ENCODE data around the gene FAHD2A.

DNA sequence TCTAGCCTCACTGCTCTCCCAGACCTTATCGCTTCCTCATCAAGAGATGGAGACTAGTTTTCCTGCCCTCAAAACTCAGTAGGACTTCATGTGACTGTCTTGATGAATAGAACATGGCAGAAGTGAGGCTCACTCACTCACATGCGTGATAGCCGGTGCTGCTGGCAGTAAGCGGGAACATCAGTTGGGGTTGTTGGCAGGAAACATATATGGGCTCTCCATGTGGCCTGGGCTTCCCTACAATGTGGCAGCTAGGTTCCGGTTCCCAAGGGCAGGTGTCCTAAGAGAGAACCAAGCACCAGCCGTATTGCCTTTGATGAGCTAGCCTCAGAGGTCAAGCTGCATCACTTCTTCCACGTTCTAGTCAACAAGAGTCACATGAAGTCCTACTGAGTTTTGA lies 15.2 kb upstream of the FAHD2A start:
- TF ChIP-seq, protein P1, sequence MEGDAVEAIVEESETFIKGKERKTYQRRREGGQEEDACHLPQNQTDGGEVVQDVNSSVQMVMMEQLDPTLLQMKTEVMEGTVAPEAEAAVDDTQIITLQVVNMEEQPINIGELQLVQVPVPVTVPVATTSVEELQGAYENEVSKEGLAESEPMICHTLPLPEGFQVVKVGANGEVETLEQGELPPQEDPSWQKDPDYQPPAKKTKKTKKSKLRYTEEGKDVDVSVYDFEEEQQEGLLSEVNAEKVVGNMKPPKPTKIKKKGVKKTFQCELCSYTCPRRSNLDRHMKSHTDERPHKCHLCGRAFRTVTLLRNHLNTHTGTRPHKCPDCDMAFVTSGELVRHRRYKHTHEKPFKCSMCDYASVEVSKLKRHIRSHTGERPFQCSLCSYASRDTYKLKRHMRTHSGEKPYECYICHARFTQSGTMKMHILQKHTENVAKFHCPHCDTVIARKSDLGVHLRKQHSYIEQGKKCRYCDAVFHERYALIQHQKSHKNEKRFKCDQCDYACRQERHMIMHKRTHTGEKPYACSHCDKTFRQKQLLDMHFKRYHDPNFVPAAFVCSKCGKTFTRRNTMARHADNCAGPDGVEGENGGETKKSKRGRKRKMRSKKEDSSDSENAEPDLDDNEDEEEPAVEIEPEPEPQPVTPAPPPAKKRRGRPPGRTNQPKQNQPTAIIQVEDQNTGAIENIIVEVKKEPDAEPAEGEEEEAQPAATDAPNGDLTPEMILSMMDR (IDR thresholded peaks at IDR 0.05), result no peak
- no peak for TF ChIP-seq ZFX (IDR thresholded peaks at IDR 0.05; ENCODE audit: borderline replicate concordance)

All from 22Rv1 (cell line).